Measurements from ENCODE around the gene ABCC3. TPM values are rescaled to one million over a fixed set of nuclear protein-coding genes. Genes with fewer than 3 reads are reported as not detected.

ABCC3 gene
- total and polyA plus RNA-seq, 5 experiments from 2014 or later = 0.10 TPM; not detected in 4

GRCh38 chr17:50647187-50647586 is 12.5 kb downstream of the ABCC3 start:
- Mint-ChIP-seq H3K4me1 (no peaks in the 10 kb centered on the region), H3K9me3 (peaks cover 0 to 6% (median 0%) of the 10 kb centered on the region in 9 donors), H3K27ac (peak overlapping the region in 1 of 10 donors; percentile 53), H3K4me3 (no peak overlapping the region), H3K36me3 (peaks cover 0 to 5% (median 2%) of the 10 kb centered on the region in 3 donors), H3K27me3 (peaks cover 7 to 17% (median 9%) of the 10 kb centered on the region in 5 donors)
- DNase-seq (peak in 1 of 10 donors; percentile 14), ATAC-seq (no peak)
- POLR2A ChIA-PET = no interaction called here

GRCh38 chr17:50649042-50649908 is 14.6 kb downstream of the ABCC3 start:
- DNase-seq (no peak), ATAC-seq (no peak)
- peaks cover 0 to 5% (median 2%) of the 10 kb centered on the region in 3 donors for H3K36me3 Mint-ChIP-seq
- H3K9me3 Mint-ChIP-seq = peaks cover 0 to 12% (median 0%) of the 10 kb centered on the region in 9 donors
- no peaks in the 10 kb centered on the region for H3K4me1 Mint-ChIP-seq
- peaks cover 0 to 12% (median 7%) of the 10 kb centered on the region in 5 donors for H3K27me3 Mint-ChIP-seq
- POLR2A ChIA-PET = no interaction called here
- H3K27ac Mint-ChIP-seq = no peak overlapping the region
- no peak overlapping the region for H3K4me3 Mint-ChIP-seq

GRCh38 chr17:50651661-50652060 is 17.0 kb downstream of the ABCC3 start:
- H3K27me3 Mint-ChIP-seq = peaks cover 2 to 7% (median 5%) of the 10 kb centered on the region in 5 donors
- no peak overlapping the region for H3K4me3 Mint-ChIP-seq
- POLR2A ChIA-PET = no interaction called here
- peaks cover 0 to 12% (median 0%) of the 10 kb centered on the region in 9 donors for H3K9me3 Mint-ChIP-seq
- DNase-seq (no peak), ATAC-seq (no peak)
- peaks cover 0 to 5% (median 2%) of the 10 kb centered on the region in 3 donors for H3K36me3 Mint-ChIP-seq
- no peak overlapping the region for H3K27ac Mint-ChIP-seq
- no peaks in the 10 kb centered on the region for H3K4me1 Mint-ChIP-seq

GRCh38 chr17:50653738-50654137 is 19.1 kb downstream of the ABCC3 start:
- peaks cover 0 to 12% (median 0%) of the 10 kb centered on the region in 9 donors for H3K9me3 Mint-ChIP-seq
- no peak for ATAC-seq
- peaks cover 2 to 12% (median 4%) of the 10 kb centered on the region in 5 donors for H3K27me3 Mint-ChIP-seq
- H3K36me3 Mint-ChIP-seq = peaks cover 0 to 5% (median 2%) of the 10 kb centered on the region in 3 donors
- POLR2A ChIA-PET = interaction anchor here (0.6 kb wide), 1 partner anchor 18 kb away, joined by 4 read pairs; no protein-coding TSS in a partner anchor
- H3K27ac Mint-ChIP-seq = no peak overlapping the region
- DNase-seq = no peak
- no peak overlapping the region for H3K4me3 Mint-ChIP-seq
- H3K4me1 Mint-ChIP-seq = peaks cover 0 to 2% (median 0%) of the 10 kb centered on the region in 4 donors

- POLR2A ChIA-PET = no interaction called here
- Mint-ChIP-seq H3K4me3 (no peak overlapping the region), H3K36me3 (peaks cover 0 to 5% (median 2%) of the 10 kb centered on the region in 3 donors), H3K9me3 (peaks cover 0 to 12% (median 0%) of the 10 kb centered on the region in 9 donors), H3K4me1 (peaks cover 0 to 6% (median 3%) of the 10 kb centered on the region in 4 donors), H3K27ac (no peak overlapping the region), H3K27me3 (peaks cover 0 to 12% (median 3%) of the 10 kb centered on the region in 5 donors)
- DNase-seq (no peak), ATAC-seq (no peak)
Measured at GRCh38 chr17:50656509-50656908, 21.8 kb downstream of the ABCC3 start.

DNA sequence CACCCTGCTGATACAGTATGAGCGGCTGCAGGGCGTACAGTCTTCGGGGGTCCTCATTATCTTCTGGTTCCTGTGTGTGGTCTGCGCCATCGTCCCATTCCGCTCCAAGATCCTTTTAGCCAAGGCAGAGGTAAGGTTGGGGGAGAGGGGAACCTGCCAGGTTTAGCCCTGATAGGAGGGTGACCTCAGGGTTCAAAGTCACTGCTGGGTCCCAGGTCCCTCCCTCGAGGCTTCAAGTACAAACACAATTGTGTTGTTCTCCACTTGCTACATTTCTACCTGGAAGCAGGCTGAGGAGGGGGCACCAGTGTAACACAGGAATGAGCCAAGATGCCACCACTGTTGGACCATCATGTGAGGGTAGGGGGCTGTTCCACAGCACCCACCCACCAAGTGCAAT is 22.4 kb downstream of the ABCC3 start:
- Mint-ChIP-seq H3K4me1 (peaks cover 4 to 11% (median 7%) of the 10 kb centered on the region in 4 donors), H3K4me3 (no peak overlapping the region), H3K36me3 (peaks cover 0 to 1% (median 1%) of the 10 kb centered on the region in 3 donors), H3K27ac (no peak overlapping the region), H3K9me3 (peaks cover 0 to 7% (median 0%) of the 10 kb centered on the region in 9 donors), H3K27me3 (peaks cover 0 to 12% (median 3%) of the 10 kb centered on the region in 5 donors)
- POLR2A ChIA-PET = no interaction called here
- ATAC-seq (no peak), DNase-seq (no peak)

GRCh38 chr17:50657627-50658026 is 22.9 kb downstream of the ABCC3 start:
- peaks cover 0 to 6% (median 0%) of the 10 kb centered on the region in 9 donors for H3K9me3 Mint-ChIP-seq
- peaks cover under 1 to 12% (median 3%) of the 10 kb centered on the region in 5 donors for H3K27me3 Mint-ChIP-seq
- POLR2A ChIA-PET = no interaction called here
- no peak overlapping the region for H3K27ac Mint-ChIP-seq
- H3K4me1 Mint-ChIP-seq = peaks cover 4 to 11% (median 7%) of the 10 kb centered on the region in 4 donors
- H3K4me3 Mint-ChIP-seq = no peak overlapping the region
- H3K36me3 Mint-ChIP-seq = no peaks in the 10 kb centered on the region
- ATAC-seq (no peak), DNase-seq (no peak)

DNA sequence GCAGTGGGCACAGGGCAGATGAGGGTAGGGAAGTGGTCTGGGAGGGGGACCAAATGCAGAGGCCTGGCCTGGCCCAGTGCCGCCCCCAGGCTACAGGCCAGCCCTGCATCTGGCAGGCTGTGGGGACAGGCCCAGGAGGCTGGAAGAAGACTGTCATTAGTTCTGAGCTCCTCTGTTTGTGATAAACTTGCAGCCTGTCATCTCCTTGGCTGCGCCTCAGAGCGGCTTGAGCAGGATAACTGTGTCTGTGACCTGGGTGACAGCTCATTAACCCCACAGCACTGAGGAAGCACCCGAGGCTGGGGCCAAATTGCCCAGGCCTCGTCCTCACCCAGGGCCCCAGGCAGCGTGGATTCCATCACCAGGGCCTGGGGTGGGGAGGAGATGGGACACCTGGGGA is 23.9 kb downstream of the ABCC3 start:
- Mint-ChIP-seq H3K4me3 (no peak overlapping the region), H3K4me1 (peaks cover 4 to 11% (median 7%) of the 10 kb centered on the region in 4 donors), H3K27me3 (peaks cover 1 to 12% (median 4%) of the 10 kb centered on the region in 5 donors), H3K36me3 (no peaks in the 10 kb centered on the region), H3K9me3 (peaks cover 0 to 6% (median 0%) of the 10 kb centered on the region in 9 donors), H3K27ac (no peak overlapping the region)
- ATAC-seq (no peak), DNase-seq (no peak)
- POLR2A ChIA-PET = no interaction called here

DNA sequence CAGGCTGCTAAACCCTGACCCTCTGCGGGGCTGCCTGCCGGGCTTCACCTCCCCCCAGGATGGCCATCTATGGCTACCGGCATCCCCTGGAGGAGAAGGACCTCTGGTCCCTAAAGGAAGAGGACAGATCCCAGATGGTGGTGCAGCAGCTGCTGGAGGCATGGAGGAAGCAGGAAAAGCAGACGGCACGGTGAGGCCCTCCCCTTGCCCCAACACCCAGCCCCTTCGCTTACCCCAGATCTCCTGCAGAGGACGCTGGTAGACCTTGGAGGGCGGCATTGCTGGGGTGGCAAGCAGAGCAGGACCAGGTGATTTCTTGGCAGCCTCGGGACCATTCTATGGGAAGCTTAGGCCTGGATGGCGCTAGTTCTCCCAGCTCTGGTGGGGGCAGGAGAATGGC is 24.5 kb downstream of the ABCC3 start:
- peaks cover 1 to 12% (median 4%) of the 10 kb centered on the region in 5 donors for H3K27me3 Mint-ChIP-seq
- H3K4me3 Mint-ChIP-seq = no peak overlapping the region
- H3K9me3 Mint-ChIP-seq = peaks cover 0 to under 1% (median 0%) of the 10 kb centered on the region in 9 donors
- ATAC-seq = no peak
- POLR2A ChIA-PET = no interaction called here
- no peaks in the 10 kb centered on the region for H3K36me3 Mint-ChIP-seq
- H3K4me1 Mint-ChIP-seq = peaks cover 4 to 11% (median 9%) of the 10 kb centered on the region in 4 donors
- no peak overlapping the region for H3K27ac Mint-ChIP-seq
- DNase-seq = no peak

GRCh38 chr17:50660042-50660886 is 25.6 kb downstream of the ABCC3 start:
- ATAC-seq (no peak), DNase-seq (no peak)
- Mint-ChIP-seq H3K27me3 (peaks cover 1 to 12% (median 4%) of the 10 kb centered on the region in 5 donors), H3K36me3 (no peaks in the 10 kb centered on the region), H3K9me3 (no peaks in the 10 kb centered on the region), H3K4me3 (no peak overlapping the region), H3K4me1 (peaks cover 4 to 11% (median 9%) of the 10 kb centered on the region in 4 donors), H3K27ac (peak overlapping the region in 1 of 10 donors; percentile 79)
- POLR2A ChIA-PET = interaction anchor here (0.6 kb wide), 1 partner anchor 44 kb away, joined by 3 read pairs; no protein-coding TSS in a partner anchor

- Mint-ChIP-seq H3K36me3 (no peaks in the 10 kb centered on the region), H3K27me3 (peaks cover 1 to 12% (median 4%) of the 10 kb centered on the region in 5 donors), H3K27ac (peak overlapping the region in 2 of 10 donors; percentile 15 to 79), H3K4me3 (no peak overlapping the region), H3K4me1 (peaks cover 4 to 11% (median 9%) of the 10 kb centered on the region in 4 donors), H3K9me3 (no peaks in the 10 kb centered on the region)
- POLR2A ChIA-PET = interaction anchor here (0.6 kb wide), 1 partner anchor 44 kb away, joined by 3 read pairs; no protein-coding TSS in a partner anchor
- DNase-seq = no peak
- ATAC-seq = no peak
Measured at GRCh38 chr17:50660887-50661345, 26.2 kb downstream of the ABCC3 start.

DNA sequence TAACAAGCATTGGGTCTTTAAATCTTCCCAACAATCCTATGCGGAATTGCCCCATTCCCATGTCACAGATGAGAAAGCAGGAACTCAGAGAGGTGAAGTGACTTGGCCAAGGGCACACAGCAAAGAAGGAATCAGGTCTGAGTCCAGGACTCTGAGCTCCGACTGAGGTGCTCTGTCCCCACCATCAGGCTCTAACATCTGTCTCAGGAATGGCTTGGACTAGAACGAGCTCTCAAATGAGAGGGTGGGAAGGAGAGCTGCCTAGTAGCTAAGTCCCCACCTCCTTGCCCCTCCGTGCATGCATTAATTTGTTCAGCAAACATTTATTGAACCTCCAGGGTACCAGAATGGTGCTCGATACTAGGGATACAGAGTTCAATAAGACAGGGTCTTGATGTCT is 26.7 kb downstream of the ABCC3 start:
- H3K4me3 Mint-ChIP-seq = no peak overlapping the region
- H3K27me3 Mint-ChIP-seq = peaks cover 1 to 12% (median 4%) of the 10 kb centered on the region in 5 donors
- ATAC-seq (no peak), DNase-seq (no peak)
- peak overlapping the region in 2 of 10 donors; percentile 15 to 79 for H3K27ac Mint-ChIP-seq
- POLR2A ChIA-PET = no interaction called here
- no peaks in the 10 kb centered on the region for H3K9me3 Mint-ChIP-seq
- H3K36me3 Mint-ChIP-seq = no peaks in the 10 kb centered on the region
- peaks cover 4 to 11% (median 9%) of the 10 kb centered on the region in 4 donors for H3K4me1 Mint-ChIP-seq
